ENCODE results near the gene ZNF107.
A peak's percentile ranks its signal among the peaks of the same experiment; 100 is the strongest.

Gene ZNF107

DNA sequence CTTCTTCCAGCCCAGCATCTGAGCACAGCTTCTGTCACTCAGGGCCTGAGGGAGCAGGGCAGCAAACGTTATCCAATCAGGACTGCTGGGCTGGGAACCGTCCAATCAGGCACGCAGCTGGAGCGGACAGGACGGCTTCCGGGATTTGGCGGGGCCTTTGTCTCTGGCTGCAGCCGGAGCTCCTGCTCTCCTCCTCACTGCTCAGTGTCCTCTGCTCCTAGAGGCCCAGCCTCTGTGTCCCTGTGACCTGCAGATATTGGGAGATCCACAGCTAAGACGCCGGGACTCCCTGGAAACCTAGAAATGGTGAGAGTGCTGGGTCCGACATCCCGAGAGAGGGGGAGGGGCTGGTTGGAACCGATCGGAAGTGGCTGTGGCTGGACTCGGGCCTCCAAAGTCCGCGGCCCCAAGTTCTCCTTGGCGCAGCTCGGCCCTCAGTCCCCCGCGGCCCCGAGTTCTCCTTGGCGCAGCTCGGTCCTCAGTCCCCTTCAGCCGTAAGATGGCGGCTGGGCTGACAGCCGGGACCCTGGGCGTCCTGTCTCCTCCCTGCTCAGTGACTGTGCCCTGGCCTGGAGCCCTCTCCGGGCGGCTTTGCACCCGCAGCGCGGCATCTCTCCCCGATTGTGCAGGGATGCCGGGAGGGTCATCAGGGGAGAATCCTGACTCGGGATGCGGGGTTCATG lies at the start of gene ZNF107:
Gene ZNF107 (plus strand): TSS at position 154 of the 683 bp plus-strand sequence. CDS start 150 bp downstream, at position 304.
- peak; percentile 90 for DNase-seq (ENCODE audit: low spot score)
- in situ Hi-C loops (cut with MboI; ENCODE audit: low sequenced_read_pairs, unreplicated experiment) = no loop called here
- TF ChIP-seq, protein P1, sequence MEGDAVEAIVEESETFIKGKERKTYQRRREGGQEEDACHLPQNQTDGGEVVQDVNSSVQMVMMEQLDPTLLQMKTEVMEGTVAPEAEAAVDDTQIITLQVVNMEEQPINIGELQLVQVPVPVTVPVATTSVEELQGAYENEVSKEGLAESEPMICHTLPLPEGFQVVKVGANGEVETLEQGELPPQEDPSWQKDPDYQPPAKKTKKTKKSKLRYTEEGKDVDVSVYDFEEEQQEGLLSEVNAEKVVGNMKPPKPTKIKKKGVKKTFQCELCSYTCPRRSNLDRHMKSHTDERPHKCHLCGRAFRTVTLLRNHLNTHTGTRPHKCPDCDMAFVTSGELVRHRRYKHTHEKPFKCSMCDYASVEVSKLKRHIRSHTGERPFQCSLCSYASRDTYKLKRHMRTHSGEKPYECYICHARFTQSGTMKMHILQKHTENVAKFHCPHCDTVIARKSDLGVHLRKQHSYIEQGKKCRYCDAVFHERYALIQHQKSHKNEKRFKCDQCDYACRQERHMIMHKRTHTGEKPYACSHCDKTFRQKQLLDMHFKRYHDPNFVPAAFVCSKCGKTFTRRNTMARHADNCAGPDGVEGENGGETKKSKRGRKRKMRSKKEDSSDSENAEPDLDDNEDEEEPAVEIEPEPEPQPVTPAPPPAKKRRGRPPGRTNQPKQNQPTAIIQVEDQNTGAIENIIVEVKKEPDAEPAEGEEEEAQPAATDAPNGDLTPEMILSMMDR (IDR thresholded peaks at IDR 0.05; ENCODE audit: borderline replicate concordance, control extremely low read depth, extremely low read depth, insufficient read depth, missing control alignments) = no peak

DNA sequence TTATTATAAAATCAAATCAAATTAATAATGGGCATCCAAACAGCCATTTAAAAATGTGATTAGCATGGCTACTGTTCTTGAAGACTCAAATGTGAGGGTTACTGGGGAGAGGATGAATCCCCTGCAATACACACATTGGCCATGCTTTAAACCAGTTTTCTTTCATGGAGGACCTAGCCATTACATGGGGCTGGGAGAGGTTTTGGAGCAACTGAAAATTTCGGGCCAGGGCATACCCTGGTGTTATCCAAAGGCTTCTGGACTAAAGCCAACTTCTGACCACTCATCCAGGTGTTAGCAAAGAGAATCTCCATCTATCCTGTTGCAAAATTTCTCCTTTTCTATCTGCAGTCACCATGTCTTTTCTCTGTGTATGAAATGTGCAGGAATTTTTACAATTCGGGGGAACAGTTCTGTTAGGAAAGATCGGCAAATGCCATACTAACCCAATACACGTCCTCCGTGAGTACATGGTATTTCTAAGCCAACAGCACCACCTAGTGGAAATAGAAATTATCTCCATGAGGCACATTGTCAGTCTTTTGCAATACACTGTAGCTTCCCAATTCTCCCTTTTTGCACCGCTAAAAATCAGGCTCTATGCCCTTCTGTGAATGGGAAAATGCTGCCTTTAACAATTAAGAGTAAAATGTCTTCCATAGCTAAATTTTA lies 47.0 kb upstream of the ZNF107 start:
- in situ Hi-C loops (cut with MboI; ENCODE audit: low sequenced_read_pairs, unreplicated experiment) = no loop called here
- DNase-seq (ENCODE audit: low spot score) = no peak
- TF ChIP-seq, protein P1 (IDR thresholded peaks at IDR 0.05; ENCODE audit: borderline replicate concordance, control extremely low read depth, extremely low read depth, insufficient read depth, missing control alignments) = no peak

DNA sequence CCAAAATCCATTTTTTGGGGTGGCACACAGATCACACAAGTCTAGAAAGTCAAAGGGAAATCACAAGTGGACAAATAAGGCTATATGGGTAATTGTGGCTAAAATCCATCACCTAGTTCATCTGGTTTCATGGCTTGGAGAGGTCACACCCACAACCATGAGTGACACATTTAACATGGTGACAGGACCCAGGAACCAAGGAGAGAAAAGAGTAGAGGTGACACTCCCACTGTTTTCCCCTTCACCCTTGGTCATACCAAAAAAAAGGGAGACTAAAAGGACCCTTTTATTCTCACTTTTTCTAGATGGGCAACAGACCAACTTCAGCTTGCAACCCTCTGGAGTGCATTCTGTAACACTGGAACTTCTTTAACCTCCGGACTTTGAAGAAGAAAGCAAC lies 46.2 kb upstream of the ZNF107 start:
- in situ Hi-C loops (cut with MboI; ENCODE audit: low sequenced_read_pairs, unreplicated experiment) = no loop called here
- TF ChIP-seq, protein P1 (IDR thresholded peaks at IDR 0.05; ENCODE audit: borderline replicate concordance, control extremely low read depth, extremely low read depth, insufficient read depth, missing control alignments) = no peak

DNA sequence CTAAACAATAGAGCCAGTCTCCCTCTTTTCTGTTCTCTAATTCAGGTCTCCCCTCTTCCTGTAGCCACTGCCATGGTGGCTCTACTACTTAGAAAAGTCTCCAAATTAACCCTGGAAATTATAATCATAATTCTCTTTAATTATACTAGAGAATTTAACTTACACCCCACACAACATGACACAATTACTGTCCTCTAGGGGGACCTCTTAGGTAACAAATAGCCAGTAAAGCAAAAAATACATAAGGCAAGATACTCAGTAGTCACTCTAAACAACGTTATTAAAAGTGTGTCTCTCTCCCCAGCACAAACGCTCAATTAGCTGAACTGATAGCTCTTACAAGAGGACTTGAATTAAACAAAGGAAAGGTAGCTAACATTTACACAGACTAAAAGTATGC lies 44.3 kb upstream of the ZNF107 start:
- TF ChIP-seq, protein P1 (IDR thresholded peaks at IDR 0.05; ENCODE audit: borderline replicate concordance, control extremely low read depth, extremely low read depth, insufficient read depth, missing control alignments) = no peak
- DNase-seq (ENCODE audit: low spot score) = no peak
- in situ Hi-C loops (cut with MboI; ENCODE audit: low sequenced_read_pairs, unreplicated experiment) = no loop called here

More for the DNA sequence above, 46.2 kb upstream of the ZNF107 start:
- DNase-seq (ENCODE audit: low spot score) = no peak

DNA sequence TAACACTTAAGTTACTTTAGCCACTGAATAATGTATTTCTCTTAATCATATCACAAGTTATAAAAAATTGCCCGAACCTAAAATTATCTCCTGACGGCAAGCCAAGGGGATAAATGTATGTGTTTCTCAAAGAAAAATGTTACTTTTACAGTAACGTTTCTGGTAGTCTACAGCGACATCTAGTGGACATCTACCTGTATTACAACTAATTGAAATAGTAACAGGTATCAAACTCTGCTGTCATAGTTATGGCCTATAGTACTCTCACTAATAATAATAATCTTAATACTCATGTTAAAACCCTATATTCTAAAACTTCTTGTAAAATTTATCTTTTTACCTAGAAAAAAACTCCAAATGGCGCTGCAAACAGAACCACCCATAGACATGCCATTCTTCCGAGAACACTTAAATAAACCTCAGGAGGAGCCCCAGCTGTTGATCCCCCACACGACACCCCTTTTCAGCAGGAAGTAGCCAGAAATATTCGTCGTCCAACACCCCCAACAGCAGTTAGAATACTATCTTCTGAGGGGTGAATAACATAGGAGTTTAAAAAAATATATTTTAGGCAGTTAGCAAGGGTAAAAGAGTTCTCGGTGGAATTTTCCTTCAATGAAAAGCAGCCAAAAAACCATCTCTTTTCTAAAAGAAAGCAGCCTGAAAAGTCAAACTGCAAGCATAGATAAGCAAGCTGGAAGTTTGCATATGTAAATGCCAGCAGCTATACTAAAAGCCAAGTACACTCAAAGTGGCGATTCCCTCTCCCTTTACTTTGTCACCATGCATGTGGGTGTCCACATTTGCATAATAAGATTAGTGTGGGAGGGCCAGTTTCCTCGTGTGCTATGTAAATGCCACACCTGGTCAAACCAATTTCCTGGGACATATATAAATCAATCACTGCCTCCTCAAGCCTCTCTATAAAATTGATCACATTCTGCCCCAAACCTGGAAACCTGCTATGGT lies 40.5 kb upstream of the ZNF107 start:
- TF ChIP-seq, protein P1 (IDR thresholded peaks at IDR 0.05; ENCODE audit: borderline replicate concordance, control extremely low read depth, extremely low read depth, insufficient read depth, missing control alignments) = peak; percentile 46
- no peak for DNase-seq (ENCODE audit: low spot score)
- in situ Hi-C loops (cut with MboI; ENCODE audit: low sequenced_read_pairs, unreplicated experiment) = no loop called here

DNA sequence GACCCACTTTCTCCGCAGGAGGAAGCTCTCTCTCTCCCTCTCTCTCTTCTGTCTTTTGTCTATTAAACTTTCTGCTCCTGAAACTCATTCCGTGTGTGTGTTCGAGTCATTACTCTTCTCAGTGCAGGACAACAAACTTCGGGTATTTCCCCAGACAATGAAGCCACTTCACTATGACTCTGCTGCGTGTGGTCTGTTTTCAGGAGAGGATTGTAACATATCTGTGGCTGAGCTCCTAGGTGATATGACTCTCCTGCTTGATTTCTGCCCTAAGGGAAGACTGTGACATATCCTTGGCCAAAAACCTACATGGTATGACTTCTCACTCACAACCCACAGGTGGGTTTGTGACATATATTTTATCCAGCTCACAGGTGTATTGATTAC lies 39.9 kb upstream of the ZNF107 start:
- in situ Hi-C loops (cut with MboI; ENCODE audit: low sequenced_read_pairs, unreplicated experiment) = no loop called here
- TF ChIP-seq, protein P1 (IDR thresholded peaks at IDR 0.05; ENCODE audit: borderline replicate concordance, control extremely low read depth, extremely low read depth, insufficient read depth, missing control alignments) = no peak
- no peak for DNase-seq (ENCODE audit: low spot score)

All from GM13976 (cell line).